NOMO-1 (cell line): Measurements from ENCODE around the gene REPS2.
"Not testable (repeated sequence)": the region's sequence is repeated elsewhere in the genome, so short reads cannot be mapped to it uniquely, and the experiment has no call there.

Experiments used
- DNase-seq, 2 experiments: peaks; one replicate each; lab custom pipeline; 2025; ENCODE audit not compliant: unreplicated experiment in 2 of 2; lab: John Stamatoyannopoulos, UW

Gene REPS2

DNA sequence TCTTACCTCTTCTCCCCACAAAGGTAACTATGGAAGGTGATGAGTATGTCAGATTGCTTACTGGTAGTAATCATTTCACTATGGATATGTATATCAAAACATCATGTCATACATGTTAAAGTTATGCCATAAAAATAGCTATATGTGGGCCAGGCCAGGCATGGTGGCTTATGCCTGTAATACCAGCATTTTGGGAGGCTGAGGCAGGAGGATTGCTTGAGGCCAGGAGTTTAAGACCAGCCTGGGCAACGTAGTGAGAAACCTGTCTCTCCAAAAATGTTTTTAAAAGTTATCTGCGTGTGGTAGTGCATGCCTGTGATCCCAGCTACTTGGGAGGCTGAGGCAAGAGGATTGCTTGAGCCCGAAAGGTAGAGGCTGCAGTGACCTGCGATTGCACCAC lies 16.2 kb downstream of the REPS2 start:
- DNase-seq = not testable (repeated sequence)

DNA sequence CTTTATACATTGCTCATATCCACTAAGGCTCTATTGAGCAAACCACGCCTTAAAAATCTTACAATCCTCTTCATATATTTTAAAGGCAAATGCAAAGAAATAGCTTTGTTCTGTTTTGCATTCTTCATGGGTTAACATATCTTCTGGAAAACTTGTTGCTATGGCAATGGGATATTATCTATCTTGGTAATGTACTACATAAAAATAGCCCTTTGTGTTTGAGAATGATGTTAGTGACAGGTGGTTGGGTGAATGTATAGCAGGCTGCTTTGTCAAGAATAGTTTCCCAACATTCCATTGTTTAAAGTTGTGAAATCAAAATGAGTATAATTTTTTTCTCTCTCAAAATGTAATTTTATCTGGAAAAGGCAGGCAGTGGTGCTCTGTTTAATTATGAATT lies 16.8 kb downstream of the REPS2 start:
- no peak for DNase-seq

DNA sequence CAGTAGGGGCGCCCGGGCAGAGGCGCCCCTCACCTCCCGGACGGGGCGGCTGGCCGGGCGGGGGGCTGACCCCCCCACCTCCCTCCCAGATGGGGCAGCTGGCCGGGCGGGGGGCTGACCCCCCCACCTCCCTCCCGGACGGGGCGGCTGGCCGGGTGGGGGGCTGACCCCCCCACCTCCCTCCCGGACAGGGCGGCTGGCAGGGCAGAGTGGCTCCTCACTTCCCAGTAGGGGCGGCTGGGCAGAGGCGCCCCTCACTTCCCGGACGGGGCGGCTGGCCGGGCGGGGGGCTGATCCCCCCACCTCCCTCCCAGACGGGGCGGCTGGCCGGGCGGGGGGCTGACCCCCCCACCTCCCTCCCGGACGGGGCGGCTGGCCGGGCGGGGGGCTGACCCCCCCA lies 18.5 kb downstream of the REPS2 start:
- not testable (repeated sequence) for DNase-seq

DNA sequence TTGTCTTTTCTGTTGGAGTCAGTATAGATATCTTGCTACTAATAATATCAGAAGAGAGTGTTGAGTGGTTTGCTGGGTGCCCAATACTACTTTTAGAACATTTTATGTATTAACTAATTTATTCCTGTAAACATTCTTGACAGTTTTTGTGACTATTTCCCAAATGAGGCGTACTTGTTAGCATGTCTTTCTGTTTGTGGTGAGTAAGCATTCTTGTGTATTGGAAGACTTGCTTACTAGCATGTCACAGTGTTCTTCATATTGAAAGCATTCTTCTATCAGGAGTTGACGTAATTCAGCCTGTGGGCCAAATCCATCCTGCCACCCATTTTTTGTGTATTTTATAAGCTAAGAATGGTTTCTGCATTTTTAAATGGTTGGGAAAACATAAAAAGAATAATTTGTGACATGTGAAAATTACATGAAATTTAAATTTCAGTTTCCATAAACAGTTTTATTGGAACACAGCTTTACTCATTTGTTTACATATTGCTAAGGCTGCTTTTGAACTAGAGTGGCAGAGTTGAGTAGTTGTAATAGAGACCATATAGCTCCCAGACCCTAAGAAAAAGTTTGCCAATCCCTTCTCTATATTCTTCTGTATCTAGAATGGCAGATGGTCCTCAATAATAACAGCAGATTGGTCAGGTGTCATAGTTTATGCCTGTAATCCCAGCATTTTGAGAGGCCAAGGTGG lies 20.4 kb downstream of the REPS2 start:
- no peak for DNase-seq

DNA sequence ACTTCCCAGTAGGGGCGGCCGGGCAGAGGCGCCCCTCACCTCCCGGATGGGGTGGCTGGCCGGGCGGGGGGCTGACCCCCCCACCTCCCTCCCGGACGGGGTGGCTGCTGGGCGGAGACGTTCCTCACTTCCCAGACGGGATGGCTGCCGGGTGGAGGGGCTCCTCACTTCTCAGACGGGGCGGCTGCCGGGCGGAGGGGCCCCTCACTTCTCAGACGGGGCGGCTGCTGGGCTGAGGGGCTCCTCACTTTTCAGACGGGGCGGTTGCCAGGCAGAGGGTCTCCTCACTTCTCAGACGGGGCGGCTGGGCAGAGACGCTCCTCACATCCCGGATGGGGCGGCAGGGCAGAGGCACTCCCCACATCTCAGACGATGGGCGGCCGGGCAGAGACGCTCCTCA lies 22.3 kb downstream of the REPS2 start:
- DNase-seq = not testable (repeated sequence)

DNA sequence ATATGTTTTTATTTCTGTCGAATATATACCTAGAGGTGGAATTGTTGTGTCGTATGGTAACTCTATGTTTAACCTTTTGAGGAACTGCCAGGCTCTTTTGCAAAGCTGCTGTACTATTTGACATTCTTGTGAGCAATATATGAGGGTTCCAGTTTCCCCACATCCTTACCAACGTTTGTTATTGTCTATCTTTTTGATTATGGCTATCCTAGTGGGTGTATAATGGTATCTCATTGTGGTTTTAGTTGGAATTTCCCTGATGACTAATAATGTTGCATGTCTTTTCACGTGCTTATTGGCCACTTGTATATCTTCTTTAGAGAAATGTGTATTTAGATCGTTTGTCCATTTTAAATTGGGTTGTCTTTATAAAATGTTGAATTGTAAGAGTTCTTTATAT lies 24.5 kb downstream of the REPS2 start:
- peak in 1 of 2 experiments; percentile 14 for DNase-seq

DNA sequence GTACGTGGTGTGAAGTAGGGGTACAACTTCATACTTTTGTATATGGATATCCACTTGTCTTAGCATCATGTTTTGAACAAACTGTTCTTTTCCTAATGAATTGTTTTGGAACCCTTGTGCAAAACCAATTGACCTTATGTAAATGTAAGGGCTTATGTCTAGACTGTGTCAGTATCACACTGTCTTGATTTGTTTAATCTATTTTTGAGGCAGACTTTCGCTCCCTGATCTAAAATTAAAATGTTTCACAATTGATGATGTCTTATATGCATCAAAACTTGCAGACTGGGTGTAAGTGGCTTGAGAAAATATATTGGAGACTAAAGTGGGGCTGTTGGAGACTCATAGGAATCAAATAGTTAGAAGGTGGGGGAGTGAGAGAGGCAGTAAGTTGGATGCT lies 25.2 kb downstream of the REPS2 start:
- no peak for DNase-seq

DNA sequence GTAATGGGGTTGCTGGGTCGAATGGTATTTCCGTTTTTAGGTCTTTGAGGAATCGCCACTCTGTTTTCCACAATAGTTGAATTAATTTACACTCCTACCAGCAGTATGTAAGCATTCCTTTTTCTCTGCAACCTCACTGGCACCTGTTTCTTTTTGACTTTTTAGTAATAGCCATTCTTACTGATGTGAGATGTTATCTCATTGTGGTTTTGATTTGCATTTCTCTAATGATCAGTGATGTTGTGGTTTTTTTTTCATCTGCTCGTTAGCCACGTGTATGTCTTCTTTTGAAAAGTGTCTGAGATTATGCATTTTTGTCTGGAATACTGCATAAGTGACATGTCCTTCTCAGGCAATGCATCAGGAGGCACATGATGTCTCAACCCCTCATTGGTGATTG lies 28.8 kb downstream of the REPS2 start:
- DNase-seq = no peak

DNA sequence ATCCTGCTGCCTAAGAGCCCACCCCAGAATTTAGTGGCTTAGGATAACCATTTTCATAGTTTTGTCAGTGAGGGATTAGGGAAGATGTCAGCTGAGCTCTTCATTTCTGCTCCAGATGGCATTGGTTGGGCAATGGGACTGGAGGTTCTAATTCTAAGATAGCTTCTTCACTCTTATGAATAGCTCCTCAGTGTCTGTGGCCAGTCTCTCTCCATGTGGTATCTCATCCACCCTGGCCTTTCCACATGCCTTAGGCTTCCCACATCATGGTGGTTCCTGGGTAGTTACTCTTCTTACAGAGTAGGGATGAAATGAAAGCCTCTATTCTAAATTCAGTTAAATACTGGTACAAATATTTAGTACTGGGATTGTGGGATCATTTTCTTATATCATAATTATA lies 31.3 kb downstream of the REPS2 start:
- no peak for DNase-seq

DNA sequence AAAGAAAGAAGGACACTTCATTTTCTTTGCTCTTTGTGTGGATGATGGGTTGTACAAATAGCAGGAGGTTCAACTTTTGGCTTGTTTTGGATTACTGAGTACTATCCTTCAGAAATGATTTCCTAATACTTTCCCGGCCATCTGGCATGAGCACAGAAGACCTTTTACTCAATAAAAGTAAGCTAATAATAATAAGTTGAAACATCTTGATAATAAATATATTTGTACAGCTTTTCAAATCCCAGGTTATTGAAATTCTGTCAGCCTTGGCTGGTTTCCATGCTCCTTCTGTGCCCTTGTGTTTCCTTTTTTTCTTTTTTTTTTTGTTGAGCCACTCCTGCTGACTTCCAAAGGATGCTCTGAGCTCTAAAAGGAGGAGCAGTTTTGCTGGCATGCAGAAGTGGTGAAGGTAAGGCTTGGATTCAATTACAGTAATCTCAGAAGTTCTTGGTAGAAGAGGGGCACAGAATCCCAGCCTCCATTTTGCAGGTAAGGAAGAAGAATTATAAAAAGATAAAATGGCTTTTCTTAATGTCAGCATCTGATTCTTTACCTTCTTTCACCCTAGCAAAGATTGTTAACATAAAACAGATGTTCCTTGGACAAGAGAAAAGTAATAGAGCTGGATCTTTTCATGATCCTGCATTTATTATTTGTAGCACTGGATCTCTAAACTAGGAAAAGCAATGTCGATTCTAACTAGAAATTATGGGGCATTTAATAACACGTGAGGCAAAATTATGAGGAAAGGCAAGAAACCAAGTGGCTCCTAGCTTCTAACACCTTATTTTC lies 31.9 kb downstream of the REPS2 start:
- DNase-seq = no peak

DNA sequence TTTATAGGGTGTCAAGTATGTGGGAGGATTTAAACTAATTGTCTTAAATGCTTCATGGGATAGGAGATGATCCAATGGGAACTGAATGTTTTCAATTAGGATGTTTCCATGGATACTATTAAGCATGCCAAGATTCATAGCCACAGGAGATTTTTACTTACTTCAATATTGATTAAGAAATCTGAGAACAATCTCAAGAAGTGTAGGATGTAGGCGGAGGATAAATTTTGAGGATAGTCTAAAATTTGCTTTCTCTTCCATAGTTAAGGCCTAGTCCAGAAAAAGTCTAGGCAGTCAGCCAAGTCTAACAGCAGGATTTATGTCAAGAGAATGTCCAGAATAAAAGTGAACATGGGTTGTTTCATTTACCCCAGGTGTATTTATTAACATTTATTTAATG lies 32.8 kb downstream of the REPS2 start:
- no peak for DNase-seq

DNA sequence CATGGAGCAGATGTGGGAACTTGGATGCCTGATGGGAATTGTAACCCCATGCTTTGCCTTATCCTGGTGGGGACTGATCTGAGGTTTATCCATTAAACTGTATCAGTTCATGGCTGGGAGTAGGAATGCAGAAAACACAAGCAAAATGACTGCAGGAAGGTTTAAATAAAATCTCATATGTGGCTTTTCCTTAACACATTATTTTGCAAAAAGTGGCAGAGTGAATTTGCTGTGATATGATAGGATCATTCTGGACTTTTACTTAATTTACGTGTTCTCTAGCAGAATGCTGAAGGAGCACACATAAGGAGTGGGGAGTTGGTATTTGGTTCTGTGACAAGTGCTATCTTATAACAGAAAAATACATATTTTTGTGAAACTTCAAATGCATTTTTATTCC lies 34.8 kb downstream of the REPS2 start:
- DNase-seq = no peak

DNA sequence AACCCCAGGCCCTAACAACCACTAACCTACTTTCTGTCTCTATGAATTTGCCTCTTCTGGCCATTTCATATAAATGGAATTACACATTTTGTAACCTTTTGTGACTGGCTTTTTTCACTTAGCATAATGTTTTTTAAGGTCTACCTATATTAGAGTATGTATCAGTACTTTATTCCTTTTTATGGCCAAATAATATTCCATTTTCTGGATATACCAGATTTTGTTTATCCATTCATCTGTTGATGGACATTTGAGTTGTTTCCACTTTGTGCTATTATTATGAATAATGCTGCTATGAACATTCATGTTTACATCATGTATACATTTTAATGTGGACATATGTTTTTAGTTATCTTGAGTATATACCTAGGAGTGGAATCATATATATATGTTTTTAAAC lies 35.5 kb downstream of the REPS2 start:
- no peak for DNase-seq

DNA sequence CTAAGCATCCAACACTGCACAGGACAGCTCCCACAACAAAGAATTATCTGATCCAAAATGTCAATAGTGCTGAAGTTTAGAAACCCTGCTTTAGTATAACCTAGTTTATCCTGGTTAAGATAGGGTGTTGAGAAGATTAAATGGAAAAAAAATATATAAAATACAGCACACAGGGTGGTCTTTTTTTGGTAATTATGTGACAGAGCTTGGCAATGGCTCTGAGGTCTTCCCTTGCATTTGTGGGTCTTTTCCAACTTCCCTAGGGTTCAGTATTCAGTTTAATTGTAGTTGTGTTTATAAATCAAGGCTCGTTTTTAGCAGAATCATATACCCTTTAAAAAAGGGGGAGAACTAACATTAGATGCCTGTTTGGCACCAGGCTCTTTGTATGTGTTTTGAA lies 36.6 kb downstream of the REPS2 start:
- DNase-seq = no peak

DNA sequence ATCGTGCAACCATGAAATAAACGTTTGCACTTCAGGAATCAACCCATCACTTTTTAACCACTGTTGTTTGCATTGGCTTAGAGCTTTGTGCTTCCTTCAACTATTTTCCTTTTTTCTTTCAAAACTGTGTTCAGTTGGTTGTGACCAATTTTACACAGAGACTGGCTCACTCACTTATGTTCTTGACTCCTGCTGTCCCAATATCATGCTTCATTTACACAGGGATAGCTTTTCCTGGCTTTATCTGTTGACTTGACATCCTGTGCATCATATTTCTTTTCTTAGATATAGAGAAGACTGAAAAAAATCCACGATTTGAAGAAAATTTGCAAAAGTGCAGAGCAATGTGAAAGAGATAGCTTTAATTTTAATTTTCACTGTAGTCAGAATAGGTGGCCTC lies 38.8 kb downstream of the REPS2 start:
- no peak for DNase-seq

DNA sequence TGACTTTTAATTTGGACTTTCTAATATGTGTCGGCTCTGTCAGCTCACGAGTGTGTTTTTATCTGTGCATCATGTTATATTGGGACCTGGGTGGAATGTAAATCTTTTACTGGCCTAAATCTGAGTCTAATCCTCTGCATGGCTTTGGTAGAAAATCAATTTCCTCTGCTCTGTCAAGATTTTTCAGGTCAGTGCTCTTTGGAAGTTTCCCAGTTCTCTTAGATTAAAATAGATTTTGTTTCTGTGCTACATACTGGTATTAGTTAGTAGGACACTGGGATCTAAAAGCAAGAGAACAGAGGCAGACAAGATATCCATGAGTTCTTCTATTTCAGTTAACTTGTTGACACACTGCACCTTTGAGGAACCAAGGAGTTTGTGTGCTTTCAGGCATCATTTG lies 39.7 kb downstream of the REPS2 start:
- no peak for DNase-seq

DNA sequence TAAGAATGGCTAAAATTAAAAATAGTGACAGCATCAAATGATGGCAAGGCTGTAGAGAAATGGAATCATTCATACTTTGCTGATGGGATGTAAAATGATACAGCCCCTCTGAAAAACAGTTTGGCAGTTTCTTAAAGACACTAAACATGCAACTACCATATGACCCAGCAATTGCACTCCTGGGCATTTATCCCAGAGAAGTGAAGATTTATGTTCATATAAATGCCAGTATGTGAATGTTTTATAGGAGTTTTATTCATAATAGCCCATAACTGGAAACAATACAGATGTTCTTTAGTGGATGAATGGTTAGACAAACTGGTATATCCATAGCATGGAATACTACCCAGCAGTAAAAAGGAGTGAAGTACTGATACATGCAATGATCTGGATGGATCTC lies 43.3 kb downstream of the REPS2 start:
- DNase-seq = no peak

DNA sequence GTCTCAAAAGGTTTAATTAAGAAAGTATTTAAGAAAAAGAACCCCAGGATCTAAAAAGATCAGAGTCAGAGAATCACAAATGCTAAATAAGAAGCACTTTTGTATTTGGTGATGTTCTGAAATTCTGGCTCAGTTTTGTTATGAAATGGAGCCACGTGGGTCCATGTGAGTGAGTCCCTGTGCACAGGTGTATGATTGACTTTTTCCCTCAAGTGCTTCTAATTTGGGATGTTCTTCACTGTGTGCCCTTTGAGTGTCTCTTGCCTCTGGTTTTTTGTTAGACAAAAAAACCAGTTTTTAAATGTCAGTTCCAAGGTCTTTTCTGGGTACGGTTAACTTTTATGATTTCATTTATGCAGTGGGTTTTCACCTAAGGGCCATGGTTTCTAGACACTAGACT lies 44.4 kb downstream of the REPS2 start:
- no peak for DNase-seq

DNA sequence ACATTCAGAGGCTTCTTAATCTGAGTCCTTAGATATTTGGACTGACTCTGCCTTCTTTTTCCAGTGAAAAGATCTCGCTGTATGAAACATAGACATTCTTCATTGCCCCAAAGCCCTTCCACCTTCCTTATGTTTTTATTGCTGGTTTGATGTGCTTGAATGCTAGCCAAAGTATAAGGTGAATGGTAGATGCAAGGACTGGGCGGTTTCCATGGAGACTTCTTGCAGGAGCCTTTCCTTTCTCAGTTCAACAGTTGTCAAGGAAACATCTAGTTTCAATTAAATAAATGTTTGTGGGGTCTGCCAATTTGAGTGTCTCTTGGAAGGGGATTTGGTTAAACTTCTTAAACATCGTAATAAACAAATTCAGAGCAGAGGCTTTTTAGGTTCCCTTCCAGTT lies 46.0 kb downstream of the REPS2 start:
- no peak for DNase-seq

DNA sequence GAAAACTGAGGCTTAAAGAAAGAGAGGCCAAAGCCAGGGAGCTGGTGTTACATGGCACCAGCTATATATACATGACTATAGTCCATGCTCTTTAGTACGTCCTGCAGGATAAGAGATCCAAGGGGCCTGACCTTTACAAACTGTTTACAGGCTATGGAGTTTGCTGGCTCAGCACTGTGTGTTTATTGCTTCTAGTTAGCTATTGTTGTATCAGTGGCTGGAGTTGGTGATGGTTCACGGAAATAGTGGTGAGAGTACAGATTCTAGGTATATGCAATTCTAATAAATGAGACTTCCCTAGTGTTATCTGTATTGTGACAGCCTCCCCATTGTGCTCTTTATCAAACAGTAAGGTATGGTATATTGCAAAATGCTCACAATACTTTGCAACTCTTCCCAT lies 46.5 kb downstream of the REPS2 start:
- DNase-seq = no peak

DNA sequence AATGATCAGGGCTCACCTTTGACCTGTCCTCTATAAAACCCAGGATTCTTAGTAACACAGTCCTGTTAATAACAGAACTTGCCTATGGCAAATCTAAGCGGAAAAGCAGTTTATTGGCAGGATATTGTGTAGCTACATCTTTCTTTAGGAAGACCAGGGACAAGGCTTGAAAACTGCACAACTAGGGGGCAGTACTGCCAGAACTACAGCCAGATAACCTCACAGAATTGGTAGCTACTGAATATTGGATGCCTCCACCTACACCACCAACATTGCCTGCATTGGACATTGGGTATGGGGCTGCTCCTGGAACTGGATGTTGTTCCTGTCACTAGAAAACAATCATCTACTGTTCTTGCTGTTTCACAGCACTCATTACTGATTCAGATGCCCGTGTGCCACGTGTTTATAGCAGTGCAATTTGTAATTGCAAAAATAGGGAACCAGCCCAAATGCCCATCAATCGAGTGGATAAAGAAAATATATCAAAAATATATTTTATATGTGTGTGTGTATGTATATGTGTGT lies 47.4 kb downstream of the REPS2 start:
- no peak for DNase-seq

DNA sequence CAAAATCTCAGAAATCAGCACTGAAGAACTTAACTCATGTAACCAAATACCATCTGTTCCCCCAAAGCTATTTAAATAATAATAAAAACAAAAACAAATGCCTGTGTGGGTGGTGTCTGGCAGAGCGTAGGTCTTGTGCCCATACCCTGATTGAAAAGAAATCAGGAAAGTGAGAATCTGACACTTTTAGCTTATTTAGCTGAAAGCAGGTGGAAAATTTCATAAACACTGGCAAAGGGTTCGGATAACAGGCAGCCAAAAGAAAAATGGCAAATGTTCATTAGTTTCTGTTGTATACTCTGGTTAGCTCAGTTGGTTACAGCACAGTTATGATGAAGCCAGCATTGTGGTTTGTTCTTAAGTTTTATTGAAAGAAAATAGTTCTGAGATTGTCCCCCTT lies 48.3 kb downstream of the REPS2 start:
- DNase-seq = no peak
